Colonic mucosa (tissue), 4 donors: ENCODE data around the gene DUS4L. TPM values are rescaled to one million over a fixed set of nuclear protein-coding genes. Genes with fewer than 3 reads are reported as not detected.

Experiments
- DNase-seq: peaks from one replicate; pipeline ENCODE4 v3.0.0-alpha.2; 2020
- H3K27ac ChIP-seq: fragments of 200-600 bp; one replicate; pipeline ENCODE4 v1.8.0; 2021
- H3K27me3 ChIP-seq: fragments of 200-600 bp; one replicate; pipeline ENCODE4 v1.8.0; 2021
- H3K36me3 ChIP-seq: fragments of 200-600 bp; one replicate; pipeline ENCODE4 v1.8.0; 2021
- H3K4me1 ChIP-seq: fragments of 200-600 bp; one replicate; pipeline ENCODE4 v1.8.0; 2021; ENCODE audit warnings: mild to moderate bottlenecking
- H3K4me3 ChIP-seq: fragments of 200-600 bp; one replicate; pipeline ENCODE4 v1.8.0; 2021
- H3K9ac ChIP-seq, 2 donors: one replicate each; pipeline ENCODE4 v1.7.0; 2013; ENCODE audit warnings: control low read depth in 2 of 2, low read depth in 2 of 2, low read length in 2 of 2
- H3K9me3 ChIP-seq: fragments of 200-600 bp; one replicate; pipeline ENCODE4 v1.8.0; 2021
- intact Hi-C: fragments of 100-400 bp; cut with DNase I; formaldehyde crosslinking; loops from one replicate; pipeline ENCODE4 v1.14.1; 2022
- total RNA-seq, 2 donors: library from RNA; stranded (reverse); fragmentation: NEBNext Ultra II Directional in 1 of 2; extraction: Animal tissue kit (Norgen Biotek cat#: 25700) in 1 of 2; gene quantifications; one replicate each; pipeline ENCODE4 v1.2.1, GENCODE V29; 2021
- TF ChIP-seq, protein P1 (sequence below): fragments of 200-600 bp; IDR thresholded peaks from one replicate; pipeline ENCODE4 v1.8.0; 2022; ENCODE audit warnings: antibody characterized with exemption, mild to moderate bottlenecking
- donor health status: healthy.
- donor health status: DM: no; HTN: no; CAD: no.
- donor health status: DM: no; HTN: no; CAD: no.

Gene DUS4L
- total RNA-seq, 2 donors from 2014 or later, result 3.7 to 5.7 TPM

DNA sequence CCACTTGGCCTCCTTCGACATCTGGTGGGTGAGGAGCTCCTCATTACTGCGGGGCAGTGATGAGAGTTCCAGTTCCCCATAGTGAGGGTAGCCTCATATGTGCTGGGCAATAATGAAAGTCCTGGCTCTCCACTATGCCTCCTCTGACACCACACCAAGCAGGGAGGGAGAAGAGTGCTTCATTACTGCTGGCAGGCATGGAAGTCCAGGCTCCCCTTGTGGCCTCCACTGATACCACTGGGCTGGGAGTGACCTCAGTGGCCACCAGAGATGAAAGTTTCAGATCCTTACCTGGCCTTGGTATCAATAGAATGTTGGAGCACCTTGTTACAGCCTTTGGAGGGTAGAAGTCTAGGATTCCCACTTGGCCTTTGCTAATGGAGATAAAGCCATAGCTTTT, 6.5 kb downstream of the DUS4L start:
- Histone ChIP-seq H3K4me1 (no peaks in the 10 kb centered on the region), H3K9me3 (no peaks in the 10 kb centered on the region), H3K4me3 (no peak overlapping the region), H3K36me3 (no peaks in the 10 kb centered on the region), H3K27me3 (no peaks in the 10 kb centered on the region), H3K9ac (no peak overlapping the region), H3K27ac (no peak overlapping the region)
- intact Hi-C loops, result loop anchor here (10.0 kb wide), 1 partner anchor 105 kb away; no protein-coding TSS in a partner anchor
- TF ChIP-seq, protein P1, sequence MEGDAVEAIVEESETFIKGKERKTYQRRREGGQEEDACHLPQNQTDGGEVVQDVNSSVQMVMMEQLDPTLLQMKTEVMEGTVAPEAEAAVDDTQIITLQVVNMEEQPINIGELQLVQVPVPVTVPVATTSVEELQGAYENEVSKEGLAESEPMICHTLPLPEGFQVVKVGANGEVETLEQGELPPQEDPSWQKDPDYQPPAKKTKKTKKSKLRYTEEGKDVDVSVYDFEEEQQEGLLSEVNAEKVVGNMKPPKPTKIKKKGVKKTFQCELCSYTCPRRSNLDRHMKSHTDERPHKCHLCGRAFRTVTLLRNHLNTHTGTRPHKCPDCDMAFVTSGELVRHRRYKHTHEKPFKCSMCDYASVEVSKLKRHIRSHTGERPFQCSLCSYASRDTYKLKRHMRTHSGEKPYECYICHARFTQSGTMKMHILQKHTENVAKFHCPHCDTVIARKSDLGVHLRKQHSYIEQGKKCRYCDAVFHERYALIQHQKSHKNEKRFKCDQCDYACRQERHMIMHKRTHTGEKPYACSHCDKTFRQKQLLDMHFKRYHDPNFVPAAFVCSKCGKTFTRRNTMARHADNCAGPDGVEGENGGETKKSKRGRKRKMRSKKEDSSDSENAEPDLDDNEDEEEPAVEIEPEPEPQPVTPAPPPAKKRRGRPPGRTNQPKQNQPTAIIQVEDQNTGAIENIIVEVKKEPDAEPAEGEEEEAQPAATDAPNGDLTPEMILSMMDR, result no peak
- no peak for DNase-seq

DNA sequence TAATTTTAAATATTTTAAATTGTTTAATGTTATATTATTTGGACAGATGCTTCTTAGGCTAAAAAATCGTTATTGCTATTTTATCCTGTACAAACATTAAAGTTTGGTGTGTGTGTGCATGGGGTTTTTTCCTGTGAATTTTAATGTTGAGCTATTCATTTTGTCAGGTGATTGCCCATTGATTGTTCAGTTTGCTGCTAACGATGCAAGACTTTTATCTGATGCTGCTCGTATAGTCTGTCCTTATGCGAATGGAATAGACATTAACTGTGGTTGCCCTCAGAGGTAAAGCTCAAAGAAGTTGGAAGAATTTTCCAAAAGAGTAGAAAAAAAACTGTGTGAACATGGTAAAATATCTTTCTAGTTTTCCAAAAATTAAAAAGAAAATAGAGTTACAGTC, 9.8 kb downstream of the DUS4L start:
- no peaks in the 10 kb centered on the region for H3K36me3 ChIP-seq
- H3K27me3 ChIP-seq, result no peaks in the 10 kb centered on the region
- H3K9ac ChIP-seq, result no peak overlapping the region
- TF ChIP-seq, protein P1, result no peak
- no peaks in the 10 kb centered on the region for H3K4me1 ChIP-seq
- no peak for DNase-seq
- no peak overlapping the region for H3K27ac ChIP-seq
- no peaks in the 10 kb centered on the region for H3K9me3 ChIP-seq
- H3K4me3 ChIP-seq, result no peak overlapping the region
- intact Hi-C loops, result loop anchor here (10.0 kb wide), 1 partner anchor 109 kb away; no protein-coding TSS in a partner anchor

DNA sequence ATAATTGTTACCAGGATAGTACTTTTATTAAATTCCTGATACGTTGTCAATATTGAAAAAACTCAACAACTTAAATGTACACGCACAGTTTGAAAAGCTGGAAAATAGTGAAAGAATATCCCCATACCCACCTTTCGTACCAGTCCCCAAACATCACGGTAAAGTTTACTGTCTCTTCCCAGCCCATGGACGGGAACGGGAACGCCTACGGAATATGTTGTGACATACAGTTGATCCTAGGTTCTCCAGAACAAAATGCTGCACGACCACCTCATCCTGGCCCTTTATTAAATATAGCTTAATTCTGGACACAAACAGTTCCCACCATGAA, 15.7 kb downstream of the DUS4L start:
- Histone ChIP-seq H3K27ac (peak overlapping the region; percentile 90), H3K4me1 (no peaks in the 10 kb centered on the region), H3K4me3 (peak overlapping the region; percentile 67), H3K9ac (peak overlapping the region; percentile 83 to 87), H3K9me3 (no peaks in the 10 kb centered on the region), H3K27me3 (no peaks in the 10 kb centered on the region), H3K36me3 (no peaks in the 10 kb centered on the region)
- TF ChIP-seq, protein P1, result no peak
- intact Hi-C loops, result loop anchor here (10.0 kb wide), 1 partner anchor 115 kb away; no protein-coding TSS in a partner anchor
- DNase-seq, result no peak

DNA sequence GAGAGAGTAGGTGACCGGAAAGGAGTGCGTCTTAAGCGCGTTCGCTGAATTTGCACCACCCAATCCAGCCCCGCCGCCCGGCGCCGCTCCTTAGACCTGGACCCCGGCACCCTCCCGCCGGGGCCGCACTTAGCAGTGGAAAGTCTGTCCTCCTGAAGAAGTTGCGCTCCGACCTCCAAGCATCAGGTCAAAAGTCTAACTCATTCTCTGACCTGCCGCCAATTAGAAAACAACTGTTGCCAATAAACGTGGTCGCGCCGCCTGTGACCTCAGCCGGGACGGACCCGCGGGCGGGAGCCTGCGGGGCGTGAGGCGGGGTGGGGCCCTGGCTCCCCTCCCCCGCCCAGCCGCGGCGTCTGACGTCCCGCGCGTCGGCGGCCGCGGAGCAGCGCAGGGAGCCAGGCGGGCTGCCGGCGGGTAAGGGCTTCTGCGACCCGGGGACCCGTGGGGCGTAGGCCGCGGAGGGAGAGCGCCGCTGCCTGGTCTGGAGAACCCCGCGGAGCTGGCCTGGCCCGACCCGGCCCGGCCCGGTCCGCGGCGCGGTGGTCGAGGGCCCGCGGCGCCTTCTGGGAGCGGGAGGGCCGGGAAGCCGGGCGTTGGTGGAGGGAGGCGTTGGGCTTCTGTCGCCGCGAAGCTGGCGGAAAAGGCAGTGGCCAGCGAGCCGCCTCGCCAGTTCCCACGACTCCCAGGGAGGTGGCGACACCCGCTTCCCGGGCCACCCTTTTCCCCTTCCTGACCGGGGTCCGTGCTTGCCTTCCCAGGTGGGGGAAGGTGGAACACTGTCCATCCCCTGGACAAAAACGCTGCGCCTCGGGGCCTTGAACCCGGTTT, 16.3 kb downstream of the DUS4L start, which contains the start of gene BCAP29:
TSS of gene BCAP29 (plus strand) at position 362 of the 831 bp plus-strand sequence. CDS start 527 bp downstream, outside the sequence.
- Histone ChIP-seq H3K9me3 (no peaks in the 10 kb centered on the region), H3K27ac (peak within 1 kb of the TSS; percentile 90), H3K4me3 (peak within 1 kb of the TSS; percentile 67), H3K4me1 (no peaks in the 10 kb centered on the region), H3K36me3 (no peaks in the 10 kb centered on the region), H3K27me3 (no peaks in the 10 kb centered on the region), H3K9ac (peak within 1 kb of the TSS; percentile 83 to 87)
- DNase-seq, result peak; percentile 77
- TF ChIP-seq, protein P1, result no peak
- intact Hi-C loops, result loop anchor here (10.0 kb wide), 1 partner anchor 115 kb away; no protein-coding TSS in a partner anchor

DNA sequence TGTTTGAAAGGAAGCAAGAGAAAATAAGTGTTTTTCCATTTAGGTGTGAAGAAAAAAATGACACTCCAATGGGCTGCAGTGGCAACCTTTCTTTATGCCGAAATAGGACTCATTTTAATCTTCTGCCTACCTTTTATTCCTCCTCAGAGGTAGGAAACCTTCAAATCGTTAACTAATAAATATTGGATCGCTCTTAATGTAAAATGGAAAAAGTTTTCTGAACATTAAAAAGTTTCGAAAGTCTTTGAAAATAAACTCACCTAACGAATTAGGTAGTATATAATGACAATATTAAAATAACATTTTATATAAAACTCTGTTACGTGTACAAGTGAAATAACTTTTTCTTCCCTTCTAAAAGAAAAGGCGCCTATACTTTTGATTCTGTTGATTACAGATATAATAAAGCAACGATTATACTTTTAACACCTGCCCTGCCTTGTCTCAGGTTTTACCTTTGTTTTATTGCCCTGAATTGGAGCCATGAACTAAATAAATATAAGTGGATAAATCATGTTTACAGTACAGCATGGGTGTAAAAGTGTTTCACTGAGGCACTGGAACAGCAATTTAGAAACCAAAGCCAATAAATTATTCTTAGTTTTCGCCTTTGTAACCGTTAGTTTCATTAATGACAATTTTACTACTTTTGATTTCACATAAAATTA, 17.1 kb downstream of the DUS4L start:
- peak overlapping the region; percentile 83 to 87 for H3K9ac ChIP-seq
- DNase-seq, result no peak
- H3K27ac ChIP-seq, result peak overlapping the region; percentile 90
- peak overlapping the region; percentile 67 for H3K4me3 ChIP-seq
- no peaks in the 10 kb centered on the region for H3K4me1 ChIP-seq
- no peaks in the 10 kb centered on the region for H3K9me3 ChIP-seq
- H3K36me3 ChIP-seq, result no peaks in the 10 kb centered on the region
- intact Hi-C loops, result no loop called here
- TF ChIP-seq, protein P1, result no peak
- no peaks in the 10 kb centered on the region for H3K27me3 ChIP-seq
